Heart left ventricle (tissue), 16 donors: ENCODE results near the gene CDC42SE1. TPM values are rescaled to one million over a fixed set of nuclear protein-coding genes. Genes with fewer than 3 reads are reported as not detected.

ENCODE experiments used
- ATAC-seq, 4 donors: fragments of 200-7000 bp; cut with Tn5 transposase; one replicate each; pipeline ENCODE4 v1.9.1; 2020 to 2022; ENCODE audit warnings: moderate library complexity in 4 of 4, mild to moderate bottlenecking in 3 of 4, moderate number of reproducible peaks in 1 of 4
- DNase-seq, 5 donors: peaks; one replicate each; pipeline ENCODE4 v3.0.0-alpha.2; 2020
- H3K27ac ChIP-seq, 12 donors: fragments of 200-600 bp; sonication (generic) in 4 of 12; one replicate each; pipeline versions ENCODE4 v1.5.0 to v1.8.0; 2016 to 2022; ENCODE audit warnings: mild to moderate bottlenecking in 2 of 12
- H3K27me3 ChIP-seq, 9 donors: fragments of 200-600 bp; sonication (generic) in 2 of 9; one replicate each; pipeline versions ENCODE4 v1.5.1 to v1.8.0; 2016 to 2022; ENCODE audit warnings: mild to moderate bottlenecking in 3 of 9
- H3K36me3 ChIP-seq, 9 donors: fragments of 200-600 bp; sonication (generic) in 2 of 9; one replicate each; pipeline versions ENCODE4 v1.5.0 to v1.8.0; 2018 to 2022; ENCODE audit warnings: mild to moderate bottlenecking in 2 of 9
- H3K4me1 ChIP-seq, 12 donors: fragments of 200-600 bp; sonication (generic) in 4 of 12; one replicate each; pipeline versions ENCODE4 v1.5.0 to v1.8.0; 2016 to 2022; ENCODE audit warnings: mild to moderate bottlenecking in 3 of 12
- H3K4me3 ChIP-seq, 12 donors: fragments of 200-600 bp; sonication (generic) in 4 of 12; one replicate each; pipeline versions ENCODE4 v1.5.0 to v1.8.0; 2017 to 2022; ENCODE audit warnings: mild to moderate bottlenecking in 9 of 12, moderate library complexity in 4 of 12
- H3K9me3 ChIP-seq, 12 donors: fragments of 200-600 bp; sonication (generic) in 4 of 12; one replicate each; pipeline versions ENCODE4 v1.5.0 to v1.8.0; 2016 to 2022; ENCODE audit warnings: mild to moderate bottlenecking in 1 of 12
- CTCF ChIP-seq, 12 donors: fragments of 200-600 bp; sonication (generic) in 4 of 12; IDR thresholded peaks; one replicate each; pipeline versions ENCODE4 v1.5.0 to v1.8.0; 2018 to 2022; ENCODE audit warnings: antibody characterized with exemption in 12 of 12, mild to moderate bottlenecking in 5 of 12
- POLR2A ChIP-seq, 2 donors: fragments of 450-650 bp; IDR thresholded peaks; one replicate each; pipeline ENCODE4 v1.6.1; 2017; ENCODE audit warnings: antibody characterized with exemption in 2 of 2, mild to moderate bottlenecking in 2 of 2, moderate library complexity in 2 of 2
- WGBS, 4 donors: extraction: QIAGEN DNeasy Blood & Tissue Kit in 2 of 4; methylation state at CpG; one replicate each; pipeline versions ENCODE4 v1.1.5 to v1.1.7; 2013 to 2018; 5-methylcytosine and 5-hydroxymethylcytosine counted together
- intact Hi-C, 10 donors: fragments of 100-400 bp; cut with DNase I; formaldehyde crosslinking; loops; one replicate each; pipeline versions ENCODE4 v1.11.1 to v1.14.2; 2022
- polyA plus RNA-seq, 2 donors: library from polyadenylated mRNA; stranded (reverse); fragments of 200-250 nt; gene quantifications; one replicate each; pipeline ENCODE4 v1.2.3, GENCODE V29; 2013
- total RNA-seq, 9 donors: library from RNA; depleted of rRNA in 2 of 9; stranded (reverse); fragments of >200 nt in 2 of 9; fragmentation: NEBNext Ultra II Directional in 3 of 9; extraction: Animal tissue kit (Norgen Biotek cat#: 25700) in 3 of 9; gene quantifications; one replicate each; pipeline versions ENCODE4 v1.1.0 to v1.2.4, GENCODE V29; 2016 to 2023
- donor health status: ischemic (EF 13 %, LVEDD 7.1; RV severe dilation, severe dysfunction).
- donor health status: healthy with polysubstance abuse.
- donor health status: DM: no; HTN: yes; CAD: no.
- donor health status: DM: no; HTN: no; CAD: no.
- donor health status: ischemic (EF 25% LVEDD 6.9; RV normal size, moderate dysfunction).
- donor health status: ischemic (EF 25% LVEDD 5.7; RV mildly dilated, moderate dysfunction).
- donor health status: healthy.
- donor health status: DM: yes; HTN: yes; CAD: no.
- donor health status: ischemic (EF 35%, LVEDD 5.7; RV mildly dilated, moderate dysfunction).
- donor health status: nonischemic (EF 11% LVEDD 7.7; RV severe dilation, severe dysfunction).
- donor health status: DM: yes; HTN: yes; CAD: no.
- donor health status: PGD.
- donor health status: ischemic (EF 29% LVEDD 5.4; RV normal size, mild dysfunction).
- donor health status: nonischemic (EF 23%, LVEDD 6.1; RV moderate dilation, normal function).

The CDC42SE1 gene
- total and polyA plus RNA-seq, 11 donors: 20.3 to 65.9 (median 28.2) TPM

GRCh38 chr1:151060007-151060656 is 710 bp upstream of the CDC42SE1 start, which contains the start of gene MLLT11:
TSS of gene MLLT11 (plus strand) at chr1:151060397. CDS start at chr1:151067225, 6,828 bp downstream.
- WGBS, 4 donors: 2 to 4% (median 2%) methylated on average over 15 of the region's 15 CpGs
- Histone ChIP-seq H3K27ac (peak within 1 kb of the TSS; percentile 92 to 99 (median 96)), H3K36me3 (peaks cover 0 to 22% (median 12%) of the 10 kb centered on the region in 9 donors), H3K27me3 (no peaks in the 10 kb centered on the region), H3K4me3 (peak within 1 kb of the TSS; percentile 71 to 98 (median 90)), H3K4me1 (peaks cover 8 to 49% (median 31%) of the 10 kb centered on the region in 12 donors), H3K9me3 (no peaks in the 10 kb centered on the region)
- intact Hi-C loops: no loop called here
- DNase-seq (peak in 4 of 5 donors; percentile 51 to 73 (median 59)), ATAC-seq (peak; percentile 57 to 68 (median 62))
- TF ChIP-seq CTCF (IDR thresholded peaks at IDR 0.05) (peak in 2 of 12 donors; percentile 3 to 14), POLR2A (IDR thresholded peaks at IDR 0.05) (peak in 1 of 2 donors; percentile 23)

DNA sequence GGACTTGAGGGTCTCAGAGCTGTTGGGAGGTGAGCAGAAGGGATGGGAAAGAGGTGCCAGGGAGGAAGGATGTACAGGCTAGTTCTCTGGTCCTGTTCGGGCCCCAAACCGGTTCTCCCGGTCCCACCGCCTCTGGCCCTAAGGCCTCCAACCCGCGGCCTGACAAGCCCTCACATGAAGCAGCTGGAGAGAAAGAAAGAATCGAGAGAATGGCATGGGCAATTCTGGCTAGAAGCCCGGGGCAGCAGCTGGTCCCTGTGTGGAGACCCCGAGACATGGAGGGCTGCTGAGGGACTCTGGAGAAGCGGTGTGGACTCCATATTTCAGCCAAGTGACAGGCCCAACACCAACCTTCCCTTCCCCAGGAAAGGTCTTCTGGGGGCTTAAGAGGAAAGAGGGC is 730 bp downstream of the CDC42SE1 start:
- Histone ChIP-seq H3K27ac (peak overlapping the region; percentile 92 to 99 (median 96)), H3K4me1 (peaks cover 8 to 55% (median 31%) of the 10 kb centered on the region in 12 donors), H3K27me3 (no peaks in the 10 kb centered on the region), H3K9me3 (no peaks in the 10 kb centered on the region), H3K36me3 (peaks cover 0 to 36% (median 26%) of the 10 kb centered on the region in 9 donors), H3K4me3 (peak overlapping the region; percentile 71 to 98 (median 90))
- intact Hi-C loops: loop anchor here in 5 of 10 donors (5.0 kb wide), 2 partner anchors 36 to 51 kb away; partner anchors contain the start of genes MINDY1 (in 4 of the 5) and PRUNE1 (in 4 of the 5)
- 2 to 4% (median 3%) methylated on average over 9 to 10 of the region's 10 CpGs for WGBS, 4 donors
- peak in 1 of 5 donors; percentile 27 for DNase-seq
- TF ChIP-seq POLR2A (IDR thresholded peaks at IDR 0.05) (no peak), CTCF (IDR thresholded peaks at IDR 0.05) (no peak)
- ATAC-seq: no peak

GRCh38 chr1:151056149-151056548 is 3.3 kb downstream of the CDC42SE1 start:
- Histone ChIP-seq H3K9me3 (no peaks in the 10 kb centered on the region), H3K4me1 (peaks cover 8 to 65% (median 31%) of the 10 kb centered on the region in 12 donors), H3K36me3 (peaks cover 2 to 61% (median 48%) of the 10 kb centered on the region in 9 donors), H3K27ac (peak overlapping the region in 11 of 12 donors; percentile 7 to 99 (median 94)), H3K27me3 (no peaks in the 10 kb centered on the region), H3K4me3 (peak overlapping the region in 5 of 12 donors; percentile 23 to 96 (median 94))
- no peak for TF ChIP-seq POLR2A (IDR thresholded peaks at IDR 0.05)
- no peak for TF ChIP-seq CTCF (IDR thresholded peaks at IDR 0.05)
- ATAC-seq: no peak
- WGBS, 4 donors: 47 to 66% (median 61%) methylated on average over 2 of the region's 2 CpGs
- intact Hi-C loops: loop anchor here in 5 of 10 donors (5.0 kb wide), 2 partner anchors 34 to 49 kb away; partner anchors contain the start of genes MINDY1 (in 4 of the 5) and PRUNE1 (in 4 of the 5)
- no peak for DNase-seq

DNA sequence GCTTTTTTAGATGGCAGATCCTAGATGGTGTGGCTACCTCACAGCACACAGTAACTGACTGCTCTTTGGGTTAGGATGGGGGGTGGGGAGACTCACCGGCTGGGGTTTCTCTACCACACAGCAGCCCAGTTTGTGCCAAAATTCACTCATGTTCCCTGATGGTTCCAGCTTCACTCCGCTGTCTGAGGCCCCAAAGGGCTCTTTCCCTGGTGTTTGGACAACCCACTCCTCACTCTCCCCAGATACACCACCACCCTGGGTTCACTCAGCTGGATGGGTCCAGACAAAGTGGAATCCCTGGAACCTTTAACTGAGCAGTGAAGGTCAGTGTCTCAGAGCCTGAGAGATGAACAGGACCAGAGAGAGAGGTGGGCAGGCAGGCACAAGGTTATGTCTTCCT is 3.8 kb downstream of the CDC42SE1 start:
- DNase-seq (no peak), ATAC-seq (no peak)
- Histone ChIP-seq H3K4me3 (peak overlapping the region in 2 of 12 donors; percentile 11 to 94), H3K4me1 (peaks cover 8 to 64% (median 32%) of the 10 kb centered on the region in 12 donors), H3K27ac (peak overlapping the region in 8 of 12 donors; percentile 28 to 99 (median 95)), H3K36me3 (peaks cover 2 to 67% (median 54%) of the 10 kb centered on the region in 9 donors), H3K27me3 (no peaks in the 10 kb centered on the region), H3K9me3 (no peaks in the 10 kb centered on the region)
- WGBS, 4 donors: 42 to 78% (median 46%) methylated on average over 1 to 2 of the region's 2 CpGs
- TF ChIP-seq CTCF (IDR thresholded peaks at IDR 0.05) (no peak), POLR2A (IDR thresholded peaks at IDR 0.05) (no peak)
- intact Hi-C loops: loop anchor here in 5 of 10 donors (5.0 kb wide), 2 partner anchors 33 to 48 kb away; partner anchors contain the start of genes MINDY1 (in 4 of the 5) and PRUNE1 (in 4 of the 5)
